GM12891 (cell line): ENCODE results near the gene ACP1.

Experiments
- POLR2A ChIP-seq: IDR thresholded peaks from 2 replicates; pipeline ENCODE4 v1.6.1; 2011; ENCODE audit warnings: low read depth, low read length, control low read depth
- POLR2AphosphoS5 ChIP-seq: IDR thresholded peaks from 2 replicates; pipeline ENCODE4 v1.6.1; 2011; ENCODE audit warnings: low read depth, low read length, control low read depth
- SPI1 ChIP-seq: IDR thresholded peaks from 2 replicates; pipeline ENCODE4 v1.6.1; 2011; ENCODE audit warnings: low read depth, low read length, control low read depth
- TAF1 ChIP-seq: IDR thresholded peaks from 2 replicates; pipeline ENCODE4 v1.6.1; 2011; ENCODE audit warnings: low read depth, low read length, control low read depth

- TF ChIP-seq POLR2A (no peak), TAF1 (no peak), POLR2AphosphoS5 (no peak), SPI1 (no peak)
Measured at GRCh38 chr2:319059-319600, 54.4 kb downstream of the ACP1 start.
